ENCODE measurements around the gene DCLK2.

GRCh38 chr4:150090836-150091235 is 12.6 kb downstream of the DCLK2 start:
- TF ChIP-seq CEBPB (IDR thresholded peaks at IDR 0.05; ENCODE audit: low read depth, low read length): no peak
- no peak for TF ChIP-seq MAX (IDR thresholded peaks at IDR 0.05)
- TF ChIP-seq CTCF (IDR thresholded peaks at IDR 0.05; ENCODE audit: control extremely low read depth in 1 of 3, insufficient read depth in 1 of 3, low read depth in 1 of 3, low read length in 3 of 3): no peak
- TF ChIP-seq SP1 (IDR thresholded peaks at IDR 0.05; ENCODE audit: low read depth, low read length): no peak
- no peak for TF ChIP-seq ZNF274 (IDR thresholded peaks at IDR 0.05; ENCODE audit: borderline replicate concordance, extremely low read depth, low read length)
- TF ChIP-seq RAD21 (IDR thresholded peaks at IDR 0.05 in 1 of 2, conservative IDR thresholded peaks at IDR 0.05 in 1 of 2; ENCODE audit: low read depth in 2 of 2, low read length in 2 of 2): no peak
- TF ChIP-seq POLR2A (IDR thresholded peaks at IDR 0.05; ENCODE audit: control extremely low read depth in 1 of 2, low read depth in 2 of 2, low read length in 2 of 2): no peak
- no peak for TF ChIP-seq POLR2AphosphoS5 (IDR thresholded peaks at IDR 0.05; ENCODE audit: low read depth, low read length)
- no peak for TF ChIP-seq TCF12 (IDR thresholded peaks at IDR 0.05; ENCODE audit: low read depth, low read length)
- no peak for TF ChIP-seq EP300 (IDR thresholded peaks at IDR 0.05; ENCODE audit: borderline replicate concordance in 1 of 2, low read depth in 2 of 2, low read length in 2 of 2)
- no peak for TF ChIP-seq JUND (IDR thresholded peaks at IDR 0.05; ENCODE audit: low read length)
- no peak for TF ChIP-seq EZH2 (IDR thresholded peaks at IDR 0.05; ENCODE audit: low read depth, low read length, severe bottlenecking)
